ENCODE data around the gene SPATS2L.

Gene SPATS2L

DNA sequence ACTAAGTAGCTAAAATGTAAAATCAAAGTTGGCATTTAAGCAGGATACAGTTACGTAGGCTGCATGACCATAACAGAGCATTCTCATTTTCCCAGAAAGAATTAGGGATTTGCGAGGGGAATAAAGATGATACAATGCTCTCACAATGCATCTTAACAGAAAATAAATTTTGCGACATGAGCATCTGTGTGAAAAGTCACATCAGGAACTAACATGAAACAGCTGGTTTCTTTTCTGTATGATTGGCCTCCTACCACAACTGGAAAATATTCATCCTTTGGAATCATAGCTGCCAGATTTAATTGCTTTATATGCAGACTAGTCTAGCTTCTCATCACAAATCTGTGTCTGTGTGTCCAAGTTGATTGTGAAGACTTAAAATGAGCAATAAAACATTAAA is 137.4 kb downstream of the SPATS2L start:
- no peak for DNase-seq (ENCODE audit: low spot score)

- DNase-seq (ENCODE audit: low spot score): no peak
Measured at GRCh38 chr2:200444530-200444929, 138.0 kb downstream of the SPATS2L start.

DNA sequence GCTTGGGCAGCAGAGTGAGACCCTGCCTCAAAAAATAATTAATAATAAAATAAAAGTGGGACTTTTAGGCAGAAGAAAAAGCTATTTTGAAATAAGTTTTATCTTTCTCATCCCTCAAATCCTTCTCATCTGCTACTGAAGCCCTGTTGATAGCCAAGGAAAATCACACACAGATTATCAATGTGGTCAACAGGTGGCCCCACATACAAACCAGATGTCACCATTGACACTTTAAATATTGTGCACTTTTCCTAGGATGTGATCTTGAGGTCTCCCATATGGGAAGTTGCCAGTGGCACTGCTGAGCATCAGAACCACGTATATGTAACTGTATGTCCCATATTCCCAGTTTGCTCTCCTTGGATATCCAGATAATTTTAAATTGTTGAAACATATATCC is 138.8 kb downstream of the SPATS2L start:
- no peak for DNase-seq (ENCODE audit: low spot score)

DNA sequence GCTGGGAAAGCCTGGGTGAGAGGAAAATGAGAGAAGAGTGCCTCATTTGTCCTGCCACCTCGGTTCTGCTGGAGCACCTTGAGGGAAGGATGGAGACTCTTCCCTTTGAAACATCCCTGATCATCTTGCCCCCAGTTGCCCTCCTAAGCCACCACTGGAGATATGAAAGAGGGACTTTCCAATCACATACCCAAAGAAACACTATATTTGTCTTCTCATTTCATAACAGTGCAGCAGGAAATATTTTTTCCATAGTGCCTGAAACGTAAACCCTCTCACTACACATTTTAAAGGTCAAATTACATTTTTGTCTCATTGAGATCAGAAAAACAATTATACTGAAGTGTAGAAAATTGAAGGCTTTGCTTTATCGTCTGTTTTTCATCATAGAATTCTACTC is 140.1 kb downstream of the SPATS2L start:
- no peak for DNase-seq (ENCODE audit: low spot score)

DNA sequence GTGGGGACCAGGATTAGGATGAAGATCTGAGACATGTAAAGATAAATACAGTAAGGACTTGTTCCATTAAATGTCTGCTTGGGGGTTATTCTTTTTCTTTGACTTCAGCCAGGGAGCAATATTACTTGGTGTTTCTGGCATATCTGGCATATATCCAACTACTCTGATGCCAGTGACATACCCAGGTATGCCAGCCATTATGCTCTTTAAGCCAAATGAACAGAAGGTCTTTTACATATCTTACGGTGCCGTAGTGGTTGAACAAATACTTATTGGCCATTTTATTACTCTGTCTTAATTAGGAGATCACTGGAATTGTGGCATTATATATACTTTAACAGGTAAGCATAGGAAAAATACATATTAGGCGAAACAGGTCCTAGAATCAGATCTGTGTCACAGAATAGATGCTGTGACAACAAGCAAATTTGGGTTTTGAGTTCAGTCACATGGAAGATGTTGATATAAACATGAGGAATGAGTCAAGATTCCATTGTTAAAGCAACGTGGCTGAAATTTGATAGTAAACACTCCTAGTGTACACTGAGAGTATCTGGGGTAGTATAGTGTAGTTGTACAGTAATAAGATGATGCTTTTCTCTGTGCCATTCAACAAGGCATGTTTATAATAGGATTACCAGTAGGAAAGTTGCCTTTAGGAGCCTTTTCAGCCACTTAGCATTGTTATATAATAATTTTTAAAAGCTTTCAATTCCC is 140.8 kb downstream of the SPATS2L start:
- no peak for DNase-seq (ENCODE audit: low spot score)

DNA sequence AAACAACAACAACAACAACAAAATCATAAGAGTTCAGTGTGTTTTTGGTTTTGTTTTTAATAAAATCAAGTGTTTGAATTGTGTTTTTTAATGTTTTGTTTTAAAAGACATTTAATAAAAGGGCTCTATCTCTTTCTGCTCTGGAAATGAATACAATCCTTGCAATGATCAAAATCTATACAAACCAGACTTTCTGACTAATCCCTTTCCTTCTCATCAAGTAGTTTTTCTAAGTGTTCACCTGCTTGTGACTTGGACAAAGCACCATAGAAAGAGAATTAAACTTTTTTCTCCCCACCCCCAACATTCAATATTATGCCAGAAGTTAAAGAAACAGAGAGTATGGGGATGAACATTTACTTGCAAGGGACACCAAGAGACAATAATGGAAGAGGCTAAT is 142.0 kb downstream of the SPATS2L start:
- DNase-seq (ENCODE audit: low spot score): no peak

GRCh38 chr2:200449149-200449548 is 142.7 kb downstream of the SPATS2L start:
- DNase-seq (ENCODE audit: low spot score): no peak

- DNase-seq (ENCODE audit: low spot score): no peak
Measured at GRCh38 chr2:200450288-200450687, 143.8 kb downstream of the SPATS2L start.

GRCh38 chr2:200451511-200451910 is 145.0 kb downstream of the SPATS2L start:
- DNase-seq (ENCODE audit: low spot score): no peak

GRCh38 chr2:200452377-200452776 is 145.9 kb downstream of the SPATS2L start:
- DNase-seq (ENCODE audit: low spot score): no peak

DNA sequence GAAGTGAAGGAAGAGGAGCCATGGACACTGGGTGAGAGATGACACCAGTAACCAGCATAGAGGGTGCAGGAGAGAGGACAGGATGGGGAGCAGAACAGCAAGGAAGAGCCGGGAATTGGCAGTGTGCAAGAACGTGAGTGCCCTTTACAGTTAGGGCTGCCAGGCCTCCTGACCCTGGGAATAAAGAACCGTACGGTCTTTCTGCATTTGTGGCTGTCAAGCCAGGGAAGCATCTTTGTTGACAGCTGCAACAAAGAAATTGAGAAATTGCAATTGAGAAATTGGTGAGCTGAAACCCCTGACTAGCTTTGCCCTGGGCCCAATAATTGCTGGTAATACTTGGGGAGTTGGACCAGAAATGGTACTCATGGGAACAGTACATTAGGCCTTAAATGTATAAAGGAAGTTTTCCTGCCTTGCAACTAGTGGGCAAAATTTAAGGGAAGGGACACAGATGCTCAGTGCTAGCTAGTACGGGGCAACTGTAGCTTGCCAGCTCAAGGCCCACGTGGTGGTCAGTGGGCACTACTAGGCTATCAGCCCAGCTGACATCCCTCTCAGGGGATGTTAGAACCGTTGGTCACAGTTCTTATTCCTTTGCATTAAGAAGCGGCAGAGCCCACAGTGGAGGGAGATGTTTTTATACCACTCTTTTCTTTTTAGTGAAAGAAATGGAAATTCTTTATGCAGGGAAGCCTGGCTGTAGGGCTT is 146.8 kb downstream of the SPATS2L start:
- no peak for DNase-seq (ENCODE audit: low spot score)

DNA sequence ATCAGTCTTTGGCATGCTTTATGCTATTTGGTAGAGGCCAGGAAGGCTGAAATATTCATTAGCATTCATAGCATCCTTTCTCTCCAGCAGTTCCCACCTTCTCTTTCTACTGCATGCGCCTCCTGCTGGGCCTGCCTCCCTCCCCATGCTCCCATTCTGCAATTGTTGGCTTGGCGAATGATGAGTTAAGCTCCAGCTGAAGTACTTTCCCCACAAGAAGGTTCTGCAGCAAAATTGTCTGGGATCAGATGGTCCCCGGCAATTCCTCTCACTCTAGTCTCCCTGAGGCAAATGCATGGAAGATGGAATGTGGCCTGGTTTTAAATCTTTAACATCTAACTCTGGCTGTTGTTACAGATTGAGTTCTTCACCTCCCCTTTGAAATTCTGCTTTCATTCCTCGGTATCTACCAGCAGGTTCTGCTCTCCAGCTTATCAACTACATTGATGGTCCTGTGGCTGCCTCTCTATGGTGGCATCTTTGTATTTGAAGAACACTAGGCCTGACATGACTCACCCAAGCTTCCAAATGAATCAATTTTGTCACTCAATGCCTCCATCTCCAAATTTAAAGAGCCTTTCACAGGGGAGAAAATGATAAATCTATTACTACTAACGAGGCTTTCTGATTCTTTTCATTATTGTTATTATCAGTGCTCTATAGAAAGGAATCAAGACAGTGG is 147.5 kb downstream of the SPATS2L start:
- no peak for DNase-seq (ENCODE audit: low spot score)

DNA sequence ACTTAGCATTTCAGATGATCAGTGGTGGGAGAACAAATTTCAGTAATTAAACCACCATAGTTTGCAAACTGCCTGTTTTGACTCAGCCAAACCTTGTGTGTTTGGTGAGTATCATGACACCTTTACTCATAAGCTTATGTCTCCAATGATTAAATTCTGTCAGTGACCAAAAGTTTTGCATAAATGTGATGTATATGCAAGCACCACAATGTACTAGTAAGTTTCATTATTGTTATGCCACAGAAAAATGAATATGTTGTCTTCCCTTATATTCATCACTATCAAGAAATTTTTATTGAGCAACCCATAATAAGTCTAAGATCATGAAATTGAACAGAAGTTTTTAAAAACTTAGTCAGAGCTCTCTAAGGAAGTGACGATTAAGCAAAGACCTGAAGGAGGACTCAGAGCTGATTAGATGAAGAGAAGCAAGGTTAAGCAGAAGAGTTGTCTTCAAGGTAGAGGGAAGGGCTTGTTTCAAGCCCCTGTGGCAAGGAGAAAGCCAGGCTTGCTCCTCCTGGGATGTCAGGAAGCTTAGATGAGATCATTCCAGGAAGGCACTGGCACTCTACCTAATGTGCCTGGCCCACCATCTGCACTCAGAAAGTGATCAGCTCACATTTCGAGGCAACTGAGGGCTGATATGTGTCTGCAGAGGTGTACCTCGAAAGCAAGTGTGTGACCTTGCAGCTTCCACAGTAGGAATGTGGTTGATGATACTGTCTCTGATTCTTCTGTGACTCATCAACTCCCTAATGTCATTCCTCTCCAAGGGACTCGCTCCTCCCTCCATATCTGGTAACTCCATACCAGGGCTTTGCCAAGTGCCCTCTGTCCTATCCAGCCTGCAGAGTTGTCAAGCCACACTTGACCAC is 148.7 kb downstream of the SPATS2L start:
- DNase-seq (ENCODE audit: low spot score): no peak

- DNase-seq (ENCODE audit: low spot score): peak; percentile 9
Measured at GRCh38 chr2:200455958-200456421, 149.5 kb downstream of the SPATS2L start.

GRCh38 chr2:200456567-200456966 is 150.1 kb downstream of the SPATS2L start:
- no peak for DNase-seq (ENCODE audit: low spot score)

- no peak for DNase-seq (ENCODE audit: low spot score)
Measured at GRCh38 chr2:200459101-200459500, 152.6 kb downstream of the SPATS2L start.

- DNase-seq (ENCODE audit: low spot score): no peak
Measured at GRCh38 chr2:200461846-200462710, 155.6 kb downstream of the SPATS2L start.

GRCh38 chr2:200463452-200463851 is 157.0 kb downstream of the SPATS2L start:
- no peak for DNase-seq (ENCODE audit: low spot score)

DNA sequence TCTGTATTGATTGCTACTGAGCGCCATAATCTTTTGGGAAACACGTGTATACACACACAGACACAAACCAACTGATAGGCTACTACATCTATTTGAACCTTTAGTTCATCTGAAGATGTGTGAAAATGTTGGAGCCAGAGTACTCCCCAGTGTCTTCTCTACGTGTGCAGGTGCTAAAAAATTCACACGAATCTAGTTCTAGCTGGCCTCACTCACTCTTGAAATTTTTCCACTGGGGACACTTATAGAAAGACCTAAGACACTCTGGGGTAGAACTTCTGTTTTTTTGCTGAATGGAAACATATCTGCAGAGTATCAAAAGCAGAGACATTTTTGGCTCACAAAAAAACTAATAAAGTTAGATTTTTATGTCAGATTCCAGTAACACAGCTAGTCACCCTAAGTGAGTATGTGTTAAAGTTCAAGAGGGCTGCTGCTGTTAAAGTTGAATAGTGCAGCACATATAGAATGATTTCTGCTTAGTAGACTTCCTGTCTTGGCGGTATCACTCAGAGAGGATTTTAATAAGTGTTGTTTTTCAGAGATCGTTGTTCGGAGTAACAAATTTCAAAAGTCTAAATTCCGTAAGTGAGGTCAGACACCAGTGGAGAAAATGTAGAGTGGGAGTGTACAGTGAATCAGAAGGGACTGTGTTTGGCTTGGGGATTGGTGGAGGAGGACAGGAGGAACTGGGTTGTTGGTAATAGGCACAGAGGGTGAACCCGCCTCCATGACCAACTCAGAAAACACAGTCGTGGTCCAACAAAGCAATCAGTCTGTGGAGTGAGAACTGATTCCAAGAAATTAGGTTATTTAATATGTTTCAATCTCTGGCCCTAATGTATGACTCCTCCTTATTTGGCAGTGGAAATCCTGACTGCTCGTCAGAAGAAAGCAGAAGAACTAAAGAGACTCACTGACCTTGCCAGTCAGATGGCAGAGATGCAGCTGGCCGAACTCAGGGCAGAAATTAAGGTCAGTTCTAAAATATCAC is 160.2 kb downstream of the SPATS2L start:
- peak; percentile 57 for DNase-seq (ENCODE audit: low spot score)
